GM23338 (cell line): ENCODE measurements around the gene NBEAL2. TPM values are rescaled to one million over a fixed set of nuclear protein-coding genes. Genes with fewer than 3 reads are reported as not detected.

Experiments
- ATAC-seq: fragments of 200-7000 bp; cut with Tn5 transposase; 3 replicates; pipeline ENCODE4 v1.9.1; 2020
- DNase-seq: peaks from one replicate; pipeline ENCODE4 v3.0.0-alpha.2; 2015; ENCODE audit warnings: low spot score
- H2AFZ ChIP-seq: fragments of 200-600 bp; sonication (generic); 2 replicates; pipeline ENCODE4 v1.8.0; 2016; ENCODE audit warnings: antibody characterized with exemption, mild to moderate bottlenecking, moderate library complexity
- H3F3A ChIP-seq: fragments of 200-600 bp; sonication (generic); replicated peaks from 2 replicates; pipeline ENCODE4 v1.8.0; 2017; ENCODE audit warnings: antibody characterized with exemption, mixed run types, low read depth
- H3K27ac ChIP-seq: fragments of 200-600 bp; sonication (generic); 2 replicates; pipeline ENCODE4 v1.6.1; 2016; ENCODE audit warnings: low read depth
- H3K27me3 ChIP-seq: fragments of 200-600 bp; sonication (generic); 2 replicates; pipeline ENCODE4 v1.8.0; 2016; ENCODE audit warnings: mild to moderate bottlenecking, mixed run types, moderate library complexity; ENCODE audit not compliant: insufficient read depth
- H3K36me3 ChIP-seq: fragments of 200-600 bp; sonication (generic); 2 replicates; pipeline ENCODE4 v1.8.0; 2016; ENCODE audit warnings: mild to moderate bottlenecking; ENCODE audit not compliant: insufficient read depth
- H3K4me1 ChIP-seq: fragments of 200-600 bp; sonication (generic); 2 replicates; pipeline ENCODE4 v1.8.0; 2016; ENCODE audit warnings: mild to moderate bottlenecking, moderate library complexity; ENCODE audit not compliant: insufficient read depth
- H3K4me2 ChIP-seq: fragments of 200-600 bp; sonication (generic); 2 replicates; pipeline ENCODE4 v1.7.1; 2017; ENCODE audit warnings: mixed run types
- H3K4me3 ChIP-seq: fragments of 200-600 bp; sonication (generic); 2 replicates; pipeline ENCODE4 v1.6.1; 2016; ENCODE audit warnings: mixed run types
- H3K79me2 ChIP-seq: fragments of 200-600 bp; sonication (generic); replicated peaks from 2 replicates; pipeline ENCODE4 v1.8.0; 2017; ENCODE audit warnings: mild to moderate bottlenecking; ENCODE audit not compliant: insufficient read depth
- H3K9me2 ChIP-seq: fragments of 200-600 bp; sonication (generic); 2 replicates; pipeline ENCODE4 v1.8.0; 2017; ENCODE audit not compliant: insufficient read depth
- H4K20me1 ChIP-seq: fragments of 200-600 bp; sonication (generic); replicated peaks from 2 replicates; pipeline ENCODE4 v1.8.0; 2017; ENCODE audit warnings: mild to moderate bottlenecking; ENCODE audit not compliant: insufficient read depth
- H3K27ac Mint-ChIP-seq: 2 replicates; pipeline ENCODE4 v1.8.0; 2020; ENCODE audit warnings: inconsistent platforms, mild to moderate bottlenecking, moderate library complexity, mixed read lengths
- H3K27me3 Mint-ChIP-seq: 3 replicates; pipeline ENCODE4 v1.8.0; 2022; ENCODE audit warnings: low read depth, mild to moderate bottlenecking, moderate library complexity, mixed read lengths, inconsistent platforms; ENCODE audit not compliant: insufficient read depth, poor library complexity
- H3K36me3 Mint-ChIP-seq: 3 replicates; pipeline ENCODE4 v1.8.0; 2021; ENCODE audit warnings: low read depth, mild to moderate bottlenecking, inconsistent platforms, moderate library complexity, mixed read lengths
- H3K4me1 Mint-ChIP-seq: 3 replicates; pipeline ENCODE4 v1.8.0; 2020; ENCODE audit warnings: mild to moderate bottlenecking, inconsistent platforms, mixed read lengths
- H3K4me3 Mint-ChIP-seq: 3 replicates; pipeline ENCODE4 v1.8.0; 2021; ENCODE audit warnings: moderate library complexity, mild to moderate bottlenecking, inconsistent platforms, mixed read lengths
- H3K9me3 Mint-ChIP-seq: 3 replicates; pipeline ENCODE4 v1.8.0; 2020; ENCODE audit warnings: moderate library complexity, mild to moderate bottlenecking, inconsistent platforms, mixed read lengths
- CREB1 ChIP-seq: fragments of 250-450 bp; sonication (Bioruptor Pico); IDR thresholded peaks from 2 replicates; pipeline ENCODE4 v1.5.0; 2020; ENCODE audit warnings: low read depth, mild to moderate bottlenecking, moderate library complexity
- EZH2 ChIP-seq: fragments of 200-600 bp; sonication (generic); IDR thresholded peaks from one replicate; pipeline ENCODE4 v1.8.0; 2017; ENCODE audit warnings: antibody characterized with exemption, mild to moderate bottlenecking, low read depth; ENCODE audit not compliant: unreplicated experiment
- EZH2phosphoT487 ChIP-seq: fragments of 200-600 bp; sonication (generic); IDR thresholded peaks from one replicate; pipeline ENCODE4 v1.8.1; 2018; ENCODE audit warnings: antibody characterized with exemption; ENCODE audit not compliant: unreplicated experiment
- JUNB ChIP-seq: IDR thresholded peaks from one replicate; pipeline ENCODE4 v1.6.1; 2016; ENCODE audit warnings: antibody characterized with exemption; ENCODE audit not compliant: unreplicated experiment
- REST ChIP-seq: IDR thresholded peaks from one replicate; pipeline ENCODE4 v1.6.1; 2018; ENCODE audit warnings: antibody characterized with exemption; ENCODE audit not compliant: unreplicated experiment
- STAT1 ChIP-seq: IDR thresholded peaks from one replicate; pipeline ENCODE4 v1.6.1; 2016; ENCODE audit warnings: antibody characterized with exemption; ENCODE audit not compliant: unreplicated experiment
- ZNF114 ChIP-seq: fragments of 250-450 bp; sonication (Bioruptor Pico); IDR thresholded peaks from 2 replicates; pipeline ENCODE4 v1.5.0; 2020; ENCODE audit warnings: mild to moderate bottlenecking, moderate library complexity
- ZNF462 ChIP-seq: fragments of 250-450 bp; sonication (Bioruptor Pico); IDR thresholded peaks from 2 replicates; pipeline ENCODE4 v1.5.0; 2020; ENCODE audit warnings: mild to moderate bottlenecking, moderate library complexity
- polyA plus RNA-seq: library from polyadenylated mRNA; unstranded; fragments of >200 nt; fragmentation: Nextera tagmentation; extraction: Ambion mirVana; gene quantifications from 2 replicates; pipeline ENCODE4 v1.2.1, GENCODE V29; 2016
- total RNA-seq: library from RNA; depleted of rRNA; stranded (reverse); fragments of >200 nt; shearing (Covaris generic); gene quantifications from 2 replicates; pipeline ENCODE4 v1.2.3, GENCODE V29; 2014

The NBEAL2 gene
- total and polyA plus RNA-seq, 2 experiments from 2014 or later: 13.5 to 79.9 TPM

GRCh38 chr3:46948830-46949671 is 30.4 kb upstream of the NBEAL2 start:
- DNase-seq (peak; percentile 41), ATAC-seq (peak; percentile 52)
- H3K27me3 ChIP-seq: no peaks in the 10 kb centered on the region
- peaks cover 78% of the 10 kb centered on the region for H4K20me1 ChIP-seq
- peaks cover 16% of the 10 kb centered on the region for H3K4me1 ChIP-seq
- H3K4me3 Mint-ChIP-seq: no peak overlapping the region; the same call in 2 of the 3 replicates
- H3K9me2 ChIP-seq: no peaks in the 10 kb centered on the region
- H3K36me3 Mint-ChIP-seq: peaks cover 18% of the 10 kb centered on the region
- H3K79me2 ChIP-seq: peaks cover 98% of the 10 kb centered on the region
- no peaks in the 10 kb centered on the region for H3F3A ChIP-seq
- TF ChIP-seq ZNF114 (no peak), EZH2phosphoT487 (no peak), EZH2 (no peak), STAT1 (no peak)
- 0 out of 2 replicates have a peak overlapping the region, but pooled peaks have one; percentile 20 for H3K4me2 ChIP-seq
- H3K4me1 Mint-ChIP-seq: peaks cover 61% of the 10 kb centered on the region
- H3K27ac Mint-ChIP-seq: no peak overlapping the region
- peaks cover 7% of the 10 kb centered on the region for H3K27me3 Mint-ChIP-seq
- H3K27ac ChIP-seq: no peak overlapping the region
- H3K9me3 Mint-ChIP-seq: no peaks in the 10 kb centered on the region; the same call in 2 of the 3 replicates
- H3K36me3 ChIP-seq: no peaks in the 10 kb centered on the region
- no peak overlapping the region for H2AFZ ChIP-seq
- no peak overlapping the region for H3K4me3 ChIP-seq

- Histone ChIP-seq H3K27me3 (no peaks in the 10 kb centered on the region), H4K20me1 (peaks cover 83% of the 10 kb centered on the region), H3K4me1 (peaks cover 11% of the 10 kb centered on the region), H3K36me3 (no peaks in the 10 kb centered on the region), H2AFZ (no peak overlapping the region), H3F3A (no peaks in the 10 kb centered on the region), H3K79me2 (peaks cover 98% of the 10 kb centered on the region), H3K4me3 (no peak overlapping the region), H3K4me2 (no peak overlapping the region), H3K27ac (no peak overlapping the region), H3K9me2 (no peaks in the 10 kb centered on the region)
- TF ChIP-seq EZH2: no peak
- no peak for TF ChIP-seq ZNF462 (CRISPR knock-in tag)
- no peak for TF ChIP-seq CREB1 (CRISPR knock-in tag)
- TF ChIP-seq JUNB: no peak
- TF ChIP-seq STAT1: no peak
- no peak for TF ChIP-seq EZH2phosphoT487
- TF ChIP-seq REST: no peak
- Mint-ChIP-seq H3K4me1 (peaks cover 60% of the 10 kb centered on the region), H3K27me3 (peaks cover 9% of the 10 kb centered on the region), H3K9me3 (no peaks in the 10 kb centered on the region; the same call in 2 of the 3 replicates), H3K27ac (no peak overlapping the region), H3K4me3 (no peak overlapping the region), H3K36me3 (peaks cover 20% of the 10 kb centered on the region)
- DNase-seq: no peak
- ATAC-seq: no peak
These were observed 29.3 kb upstream of the NBEAL2 start for GRCh38 chr3:46950177-46950576.
